ENCODE results near the gene ZFP82.

- TF ChIP-seq CTCF (IDR thresholded peaks at IDR 0.05; ENCODE audit: poor library complexity): no peak
- TF ChIP-seq EZH2 (IDR thresholded peaks at IDR 0.05; ENCODE audit: borderline replicate concordance): no peak
Measured at GRCh38 chr19:36373638-36374156, 44.7 kb downstream of the ZFP82 start.
